GM12878 (cell line): Measurements from ENCODE around the gene LILRB4. TPM values are rescaled to one million over a fixed set of nuclear protein-coding genes. Genes with fewer than 3 reads are reported as not detected.

Source experiments
- ATF2 ChIP-seq: IDR thresholded peaks from 2 replicates; pipeline ENCODE4 v1.6.1; 2012; ENCODE audit warnings: low read length, inconsistent platforms
- ATF7 ChIP-seq: fragments of 450-650 bp; IDR thresholded peaks from 2 replicates; pipeline ENCODE4 v1.6.1; 2016; ENCODE audit warnings: low read depth, mild to moderate bottlenecking
- EED ChIP-seq: sonication (generic); IDR thresholded peaks from 2 replicates; pipeline ENCODE4 v1.6.1; 2016; ENCODE audit warnings: antibody characterized with exemption, low read depth
- ETV6 ChIP-seq, 2 experiments: fragments of 450-650 bp in 1 of 2; IDR thresholded peaks in 1 of 2; conservative IDR thresholded peaks in 1 of 2; 2 replicates each; pipeline ENCODE4 v1.6.1; 2014; ENCODE audit warnings: antibody characterized with exemption in 1 of 2, borderline replicate concordance in 1 of 2, low read depth in 1 of 2, mild to moderate bottlenecking in 1 of 2, moderate library complexity in 1 of 2
- HCFC1 ChIP-seq: fragments of 150-350 bp; IDR thresholded peaks from 2 replicates; pipeline ENCODE4 v1.6.1; 2014; ENCODE audit warnings: low read length
- IRF3 ChIP-seq: fragments of 450-650 bp; IDR thresholded peaks from 2 replicates; pipeline ENCODE4 v1.6.1; 2014; ENCODE audit warnings: mild to moderate bottlenecking
- JUNB ChIP-seq: IDR thresholded peaks from 2 replicates; pipeline ENCODE4 v1.6.1; 2016; ENCODE audit warnings: antibody characterized with exemption, mild to moderate bottlenecking
- LARP7 ChIP-seq: fragments of 450-650 bp; IDR thresholded peaks from 2 replicates; pipeline ENCODE4 v1.6.1; 2017; ENCODE audit warnings: mild to moderate bottlenecking
- MTA2 ChIP-seq: fragments of 450-650 bp; IDR thresholded peaks from 2 replicates; pipeline ENCODE4 v1.6.1; 2016; ENCODE audit warnings: low read depth, mild to moderate bottlenecking, moderate library complexity
- NR2C2 ChIP-seq: IDR thresholded peaks from 2 replicates; pipeline ENCODE4 v1.6.1; 2011; ENCODE audit warnings: borderline replicate concordance, low read depth; ENCODE audit not compliant: control insufficient read depth, insufficient read length
- NRF1 ChIP-seq: conservative IDR thresholded peaks from 2 replicates; pipeline ENCODE4 v1.6.1; 2011; ENCODE audit warnings: mild to moderate bottlenecking, low read depth, low read length, improper control_type of control experiment
- RB1 ChIP-seq: fragments of 450-650 bp; formaldehyde crosslinking; IDR thresholded peaks from 2 replicates; pipeline ENCODE4 v1.6.1; 2017; ENCODE audit warnings: mild to moderate bottlenecking, borderline replicate concordance
- RUNX3 ChIP-seq: IDR thresholded peaks from 2 replicates; pipeline ENCODE4 v1.6.1; 2012; ENCODE audit warnings: low read length, inconsistent platforms
- TCF7 ChIP-seq: IDR thresholded peaks from 2 replicates; pipeline ENCODE4 v1.6.1; 2014; ENCODE audit warnings: antibody characterized with exemption, borderline replicate concordance
- ZNF622 ChIP-seq: fragments of 450-650 bp; IDR thresholded peaks from 2 replicates; pipeline ENCODE4 v1.6.1; 2017; ENCODE audit warnings: mild to moderate bottlenecking, inconsistent platforms
- ZZZ3 ChIP-seq: IDR thresholded peaks from 2 replicates; pipeline ENCODE4 v1.6.1; 2011; ENCODE audit warnings: low read depth; ENCODE audit not compliant: control insufficient read depth, insufficient read length
- polyA plus RNA-seq, 11 experiments: library from polyadenylated mRNA; depleted of rRNA in 4 of 11; unstranded in 6 of 11; stranded (reverse) in 5 of 11; fragments of >200 nt; fragmentation: Nextera tagmentation in 4 of 11; fragmentation: Illumina TruSeq in 1 of 11; extraction: Ambion mirVana in 4 of 11; extraction: Trizol in 1 of 11; gene quantifications; 1 replicate in 1 of 11; 2 replicates in 10 of 11; pipeline versions ENCODE4 v1.2.1 to v1.2.3, GENCODE V29; 2011 to 2016; ENCODE audit warnings: inconsistent platforms in 2 of 11, missing spikeins in 2 of 11, low read depth in 1 of 11
- total RNA-seq, 4 experiments: library from RNA; depleted of rRNA in 3 of 4; stranded (reverse); fragments of >200 nt in 3 of 4; fragmentation: Illumina TruSeq in 1 of 4; extraction: Trizol in 1 of 4; gene quantifications; 2 replicates each; pipeline versions ENCODE4 v1.2.1 to v1.2.3, GENCODE V29; 2013 to 2021

Gene LILRB4
- total and polyA plus RNA-seq, 10 of the 15 experiments (the other 5 are each of a cell fraction or from before 2014, with no cell fraction given) = 2.0 to 39.8 (median 16.0) TPM

- TF ChIP-seq JUNB (peak; percentile 49), ETV6 (conservative IDR thresholded peaks at IDR 0.05 in 1 of 2, IDR thresholded peaks at IDR 0.05 in 1 of 2; ENCODE audit: borderline replicate concordance in 1 of 2, low read depth in 1 of 2) (peak in 1 of 2 experiments; percentile 37; a peak in 1 of 4 replicates), ATF2 (peak; percentile 40), TCF7 (no peak), NR2C2 (no peak), ZNF622 (no peak), RB1 (no peak), MTA2 (peak; percentile 73), NRF1 (no peak), LARP7 (no peak), RUNX3 (peak; percentile 56), ATF7 (peak; percentile 58; the same call in 1 of the 2 replicates), EED (peak; percentile 87), ZZZ3 (no peak), IRF3 (no peak), HCFC1 (no peak)
Measured at GRCh38 chr19:54660964-54661363, 1.8 kb upstream of the LILRB4 start (continued).
